Left lung (tissue), 10 donors: Measurements from ENCODE around the gene RXRA. TPM values are rescaled to one million over a fixed set of nuclear protein-coding genes. Genes with fewer than 3 reads are reported as not detected.
A peak's percentile ranks its signal among the peaks of the same experiment; 100 is the strongest.

Source experiments
- ATAC-seq: fragments of 200-7000 bp; cut with Tn5 transposase; one replicate; pipeline ENCODE4 v1.9.1; 2020; ENCODE audit warnings: moderate library complexity
- DNase-seq, 4 donors: peaks; one replicate each; pipeline ENCODE4 v3.0.0-alpha.2; 2013 to 2020
- H3K27ac ChIP-seq, 2 donors: fragments of 200-600 bp; sonication (generic) in 1 of 2; one replicate each; pipeline versions ENCODE4 v1.5.0 to v1.8.0; 2020 to 2021
- H3K27me3 ChIP-seq, 2 donors: fragments of 200-600 bp; sonication (generic) in 1 of 2; one replicate each; pipeline versions ENCODE4 v1.5.0 to v1.8.0; 2020 to 2021
- H3K36me3 ChIP-seq, 2 donors: fragments of 200-600 bp; sonication (generic) in 1 of 2; one replicate each; pipeline versions ENCODE4 v1.5.0 to v1.8.0; 2020 to 2021
- H3K4me1 ChIP-seq, 2 donors: fragments of 200-600 bp; one replicate each; pipeline ENCODE4 v1.8.0; 2021
- H3K4me3 ChIP-seq, 2 donors: fragments of 200-600 bp; sonication (generic) in 1 of 2; one replicate each; pipeline versions ENCODE4 v1.5.0 to v1.8.0; 2020 to 2021; ENCODE audit warnings: mild to moderate bottlenecking in 1 of 2
- H3K9me3 ChIP-seq, 2 donors: fragments of 200-600 bp; sonication (generic) in 1 of 2; one replicate each; pipeline versions ENCODE4 v1.5.0 to v1.8.0; 2020 to 2021
- CTCF ChIP-seq, 2 donors: fragments of 200-600 bp; sonication (generic) in 1 of 2; IDR thresholded peaks; one replicate each; pipeline versions ENCODE4 v1.5.0 to v1.8.0; 2021; ENCODE audit warnings: antibody characterized with exemption in 2 of 2
- intact Hi-C, 2 donors: fragments of 100-400 bp; cut with DNase I; formaldehyde crosslinking; loops; one replicate each; pipeline versions ENCODE4 v1.11.2 to v1.14.2; 2022
- polyA plus RNA-seq, 6 donors: library from polyadenylated mRNA; unstranded; fragments of 120-200 nt; gene quantifications; one replicate each; pipeline ENCODE4 v1.2.1, GENCODE V29; 2013; ENCODE audit not compliant: insufficient read length in 6 of 6
- total RNA-seq, 2 donors: library from RNA; stranded (reverse); fragmentation: NEBNext Ultra II Directional; extraction: Animal tissue kit (Norgen Biotek cat#: 25700); gene quantifications; one replicate each; pipeline ENCODE4 v1.2.1, GENCODE V29; 2021
- donor health status: DM: no; HTN: yes; CAD: no.
- donor health status: DM: no; HTN: no; CAD: no.

Gene RXRA
- total and polyA plus RNA-seq, 8 donors, result 42.2 to 79.5 (median 55.7) TPM

DNA sequence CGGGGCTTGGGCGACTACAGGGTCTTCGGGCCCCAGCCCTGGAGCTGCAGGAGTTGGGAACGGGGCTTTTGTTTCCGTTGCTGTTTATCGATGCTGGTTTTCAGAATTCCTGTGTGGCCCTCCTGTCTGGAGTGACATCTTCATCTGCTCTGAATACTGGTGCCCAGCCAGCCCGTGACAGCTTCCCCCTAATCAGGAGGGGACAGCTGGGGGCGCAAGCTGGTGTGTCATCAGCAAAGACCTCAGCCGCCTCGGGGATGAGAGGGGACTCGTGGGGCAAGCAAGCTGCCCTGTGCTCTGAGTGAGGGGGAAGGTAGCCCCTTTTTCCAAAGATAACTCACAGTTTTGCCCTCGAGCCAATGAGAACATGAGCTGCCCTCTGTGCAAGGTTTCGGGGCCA is 110.7 kb downstream of the RXRA start:
- no peak for TF ChIP-seq CTCF (IDR thresholded peaks at IDR 0.05)
- intact Hi-C loops, result no loop called here
- H3K27ac ChIP-seq, result no peak overlapping the region
- H3K9me3 ChIP-seq, result no peaks in the 10 kb centered on the region
- ATAC-seq, result no peak
- H3K4me1 ChIP-seq, result peaks cover 28 to 88% of the 10 kb centered on the region in 2 donors
- no peak overlapping the region for H3K4me3 ChIP-seq
- peaks cover 0 to 5% of the 10 kb centered on the region in 2 donors for H3K27me3 ChIP-seq
- peaks cover 0 to 77% of the 10 kb centered on the region in 2 donors for H3K36me3 ChIP-seq
- DNase-seq, result no peak

- Histone ChIP-seq H3K27ac (no peak overlapping the region), H3K9me3 (no peaks in the 10 kb centered on the region), H3K4me3 (no peak overlapping the region), H3K27me3 (peaks cover 0 to 11% of the 10 kb centered on the region in 2 donors), H3K4me1 (peaks cover 28 to 88% of the 10 kb centered on the region in 2 donors), H3K36me3 (peaks cover 0 to 70% of the 10 kb centered on the region in 2 donors)
- peak; percentile 36 for ATAC-seq
- TF ChIP-seq CTCF (IDR thresholded peaks at IDR 0.05), result no peak
- intact Hi-C loops, result no loop called here
- no peak for DNase-seq
Measured at GRCh38 chr9:134437403-134438194, 111.3 kb downstream of the RXRA start.

- DNase-seq (no peak), ATAC-seq (peak; percentile 18)
- peaks cover 27 to 88% of the 10 kb centered on the region in 2 donors for H3K4me1 ChIP-seq
- H3K4me3 ChIP-seq, result no peak overlapping the region
- no peaks in the 10 kb centered on the region for H3K9me3 ChIP-seq
- peaks cover 0 to 18% of the 10 kb centered on the region in 2 donors for H3K27me3 ChIP-seq
- TF ChIP-seq CTCF (IDR thresholded peaks at IDR 0.05), result peak in 1 of 2 donors; percentile 32
- intact Hi-C loops, result no loop called here
- no peak overlapping the region for H3K27ac ChIP-seq
- peaks cover 0 to 63% of the 10 kb centered on the region in 2 donors for H3K36me3 ChIP-seq
Measured at GRCh38 chr9:134438195-134438788, 112.0 kb downstream of the RXRA start.

DNA sequence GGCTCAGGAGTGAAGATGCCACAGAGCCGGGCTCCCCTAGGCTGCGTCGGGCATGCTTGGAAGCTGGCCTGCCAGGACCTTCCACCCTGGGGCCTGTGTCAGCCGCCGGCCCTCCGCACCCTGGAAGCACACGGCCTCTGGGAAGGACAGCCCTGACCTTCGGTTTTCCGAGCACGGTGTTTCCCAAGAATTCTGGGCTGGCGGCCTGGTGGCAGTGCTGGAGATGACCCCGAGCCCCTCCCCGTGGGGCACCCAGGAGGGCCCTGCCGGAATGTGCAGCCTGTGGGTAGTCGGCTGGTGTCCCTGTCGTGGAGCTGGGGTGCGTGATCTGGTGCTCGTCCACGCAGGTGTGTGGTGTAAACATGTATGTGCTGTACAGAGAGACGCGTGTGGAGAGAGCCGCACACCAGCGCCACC is 113.1 kb downstream of the RXRA start:
- H3K27me3 ChIP-seq, result peaks cover 0 to 18% of the 10 kb centered on the region in 2 donors
- no peaks in the 10 kb centered on the region for H3K9me3 ChIP-seq
- peaks cover 23 to 85% of the 10 kb centered on the region in 2 donors for H3K4me1 ChIP-seq
- H3K4me3 ChIP-seq, result no peak overlapping the region
- H3K27ac ChIP-seq, result no peak overlapping the region
- intact Hi-C loops, result no loop called here
- no peak for TF ChIP-seq CTCF (IDR thresholded peaks at IDR 0.05)
- DNase-seq (no peak), ATAC-seq (no peak)
- H3K36me3 ChIP-seq, result peaks cover 0 to 52% of the 10 kb centered on the region in 2 donors

DNA sequence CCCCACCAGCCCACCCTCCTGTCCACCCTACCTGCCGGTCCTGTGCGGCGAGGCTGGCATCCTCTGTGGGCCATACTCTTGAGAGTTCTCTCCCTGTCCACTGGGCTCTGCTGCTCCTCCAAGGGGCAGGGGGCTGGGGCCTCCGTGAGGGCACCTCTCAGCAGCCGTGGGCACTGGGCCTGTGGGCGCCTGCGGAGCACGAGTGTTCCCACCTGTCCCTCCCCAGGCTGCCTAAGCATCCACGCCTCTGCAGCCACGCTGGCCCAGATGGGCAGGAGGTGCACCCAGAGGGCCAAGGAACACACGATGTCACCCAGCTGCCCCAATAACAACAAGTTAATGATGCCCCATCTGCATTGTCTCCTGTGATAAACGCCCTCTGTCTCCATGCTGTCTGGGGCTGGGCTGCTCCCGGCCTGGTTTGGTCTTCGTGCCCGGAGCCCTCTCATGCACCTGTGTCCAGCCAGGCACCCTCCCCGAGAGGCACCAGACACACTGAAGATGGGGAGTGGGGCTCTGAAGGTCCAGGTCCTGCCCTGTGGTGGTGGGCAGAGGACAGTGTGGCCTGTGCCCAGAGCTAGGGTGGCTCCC is 114.5 kb downstream of the RXRA start:
- peaks cover 0 to 39% of the 10 kb centered on the region in 2 donors for H3K36me3 ChIP-seq
- H3K27ac ChIP-seq, result no peak overlapping the region
- intact Hi-C loops, result loop anchor here in 1 of 2 donors (10.0 kb wide), 1 partner anchor 266 kb away; no protein-coding TSS in a partner anchor
- no peak overlapping the region for H3K4me3 ChIP-seq
- peaks cover 11 to 71% of the 10 kb centered on the region in 2 donors for H3K4me1 ChIP-seq
- DNase-seq (no peak), ATAC-seq (no peak)
- no peak for TF ChIP-seq CTCF (IDR thresholded peaks at IDR 0.05)
- peaks cover 0 to 18% of the 10 kb centered on the region in 2 donors for H3K27me3 ChIP-seq
- no peaks in the 10 kb centered on the region for H3K9me3 ChIP-seq
